NCI-H2171 treated with DMSO at 0.1 percent for 48 hours (cell line): ENCODE data around the gene HORMAD2.
"Not testable (repeated sequence)": the region's sequence is repeated elsewhere in the genome, so short reads cannot be mapped to it uniquely, and the experiment has no call there.

Experiments used
- DNase-seq: peaks from one replicate; lab custom pipeline; 2025; lab: John Stamatoyannopoulos, UW

The HORMAD2 gene

GRCh38 chr22:30192427-30192826, 112.2 kb downstream of the HORMAD2 start:
- no peak for DNase-seq

- DNase-seq = no peak
Measured at GRCh38 chr22:30193031-30193775, 112.9 kb downstream of the HORMAD2 start.

DNA sequence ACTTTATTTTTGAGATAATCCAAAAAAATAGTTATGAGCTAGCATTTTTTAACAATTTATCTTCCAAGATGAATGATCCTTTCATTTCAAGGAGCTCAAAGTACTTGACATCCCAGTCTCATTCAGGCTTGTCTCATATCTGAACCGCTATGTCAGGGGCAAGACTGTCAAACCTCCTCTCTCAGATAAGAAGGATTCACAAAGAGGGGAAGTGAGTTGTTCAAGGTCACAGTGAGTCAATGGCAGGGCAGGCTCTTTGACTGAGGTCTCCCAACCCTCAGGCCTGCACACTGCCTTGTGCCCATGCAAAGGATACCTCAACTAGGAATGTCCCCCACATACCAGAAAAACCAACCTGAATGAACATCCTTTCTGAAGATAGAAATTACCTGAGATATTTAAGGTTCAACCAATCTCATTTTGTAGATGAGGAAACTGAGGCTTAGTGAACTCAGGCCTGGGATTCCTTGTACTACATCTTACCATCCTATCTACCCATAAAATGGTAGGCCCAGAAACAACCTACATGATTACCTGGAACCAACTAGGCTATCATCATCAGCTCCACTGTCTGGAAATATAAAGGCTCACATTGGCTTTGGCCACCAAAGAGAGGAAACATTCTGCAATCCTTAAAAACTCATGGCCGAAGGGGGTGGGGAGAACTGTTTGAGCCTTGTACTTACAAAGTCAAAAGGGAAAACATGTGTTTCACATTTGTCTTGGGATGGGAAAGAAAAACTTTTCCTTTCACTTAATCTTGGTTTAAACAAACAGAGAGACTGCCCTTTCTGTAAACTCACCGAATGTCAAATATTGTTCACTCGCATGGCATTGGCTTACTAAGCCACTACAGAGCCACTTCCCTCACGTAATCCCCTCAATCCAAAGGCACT, 115.2 kb downstream of the HORMAD2 start:
- no peak for DNase-seq

GRCh38 chr22:30196141-30196879, 116.0 kb downstream of the HORMAD2 start:
- no peak for DNase-seq

GRCh38 chr22:30196880-30197336, 116.6 kb downstream of the HORMAD2 start:
- no peak for DNase-seq

- DNase-seq = no peak
Measured at GRCh38 chr22:30197389-30197788, 117.1 kb downstream of the HORMAD2 start.

DNA sequence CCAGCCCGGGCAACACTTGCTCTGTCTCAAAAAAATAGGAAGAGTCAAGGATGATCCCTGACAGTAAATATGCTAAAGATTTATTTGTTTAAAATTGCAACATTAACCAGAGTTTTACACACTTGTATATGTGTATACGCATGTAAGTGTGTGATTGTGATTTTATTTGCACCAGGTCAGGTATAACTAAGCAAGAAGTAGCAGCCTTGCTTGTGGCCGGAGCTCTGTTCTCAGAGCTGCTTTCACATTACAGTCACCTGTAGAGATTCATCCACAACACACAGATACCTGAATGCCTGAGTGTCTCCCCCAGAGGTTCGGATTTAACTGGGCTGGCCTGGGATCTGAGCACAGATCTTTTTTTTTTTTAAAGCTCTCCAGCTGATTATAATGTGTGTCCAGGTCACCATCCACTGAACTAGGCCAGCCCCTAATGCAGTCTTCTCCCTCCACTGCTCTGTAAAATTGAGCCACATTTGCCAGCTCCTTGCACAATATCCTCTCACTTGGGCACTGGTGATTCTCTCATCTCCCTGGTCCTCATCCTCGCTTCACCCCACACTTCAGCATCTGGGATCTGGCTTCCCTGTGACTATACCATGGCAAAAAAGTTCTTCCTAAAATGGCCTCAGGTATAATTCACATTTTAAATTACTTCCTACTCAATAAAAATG, 118.0 kb downstream of the HORMAD2 start:
- no peak for DNase-seq

DNA sequence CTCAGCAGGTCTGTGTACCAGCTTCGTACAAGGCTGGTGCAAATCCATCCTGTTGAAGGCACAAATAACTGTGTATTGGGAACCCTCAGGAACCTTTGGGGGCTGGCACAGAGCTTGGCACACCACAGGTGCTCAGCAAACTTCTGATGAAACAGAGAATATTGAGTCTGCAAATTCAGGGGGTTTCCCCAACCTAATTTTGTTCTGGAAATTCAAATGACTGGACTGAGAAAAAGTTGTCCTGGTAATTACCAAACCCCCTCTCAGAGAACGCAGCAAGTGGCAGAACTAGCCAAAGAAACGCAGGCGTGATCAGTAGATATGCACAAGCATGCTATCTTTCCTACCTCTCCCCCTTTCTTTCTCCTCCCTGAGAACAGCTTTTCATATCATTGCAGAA, 118.7 kb downstream of the HORMAD2 start:
- DNase-seq = no peak

GRCh38 chr22:30200905-30201304, 120.6 kb downstream of the HORMAD2 start:
- DNase-seq = not testable (repeated sequence)

GRCh38 chr22:30201945-30202344, 121.7 kb downstream of the HORMAD2 start:
- no peak for DNase-seq

DNA sequence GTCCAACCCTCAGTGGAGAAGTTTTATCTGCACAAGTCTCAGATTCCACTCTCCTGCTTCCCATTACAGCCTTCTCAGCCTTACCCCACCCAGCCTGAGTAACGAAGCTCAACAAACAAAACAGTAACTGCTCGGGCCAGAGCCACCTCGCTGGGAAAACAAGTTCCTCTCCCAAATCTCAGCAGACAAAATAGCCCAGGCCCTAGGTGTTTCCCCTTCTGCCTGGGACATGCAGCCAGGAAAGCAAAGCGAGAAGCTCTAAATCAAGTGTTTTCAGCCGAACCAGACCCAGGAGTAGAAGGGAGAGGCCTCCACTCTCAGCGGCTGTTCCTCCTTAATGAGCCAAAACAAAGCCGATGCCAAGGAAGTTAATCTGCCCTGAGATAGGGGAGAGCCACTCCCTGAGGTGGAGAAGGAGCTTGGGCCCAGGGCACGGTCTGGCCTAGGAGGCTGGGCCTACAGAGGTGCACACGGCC, 122.3 kb downstream of the HORMAD2 start:
- DNase-seq = no peak

DNA sequence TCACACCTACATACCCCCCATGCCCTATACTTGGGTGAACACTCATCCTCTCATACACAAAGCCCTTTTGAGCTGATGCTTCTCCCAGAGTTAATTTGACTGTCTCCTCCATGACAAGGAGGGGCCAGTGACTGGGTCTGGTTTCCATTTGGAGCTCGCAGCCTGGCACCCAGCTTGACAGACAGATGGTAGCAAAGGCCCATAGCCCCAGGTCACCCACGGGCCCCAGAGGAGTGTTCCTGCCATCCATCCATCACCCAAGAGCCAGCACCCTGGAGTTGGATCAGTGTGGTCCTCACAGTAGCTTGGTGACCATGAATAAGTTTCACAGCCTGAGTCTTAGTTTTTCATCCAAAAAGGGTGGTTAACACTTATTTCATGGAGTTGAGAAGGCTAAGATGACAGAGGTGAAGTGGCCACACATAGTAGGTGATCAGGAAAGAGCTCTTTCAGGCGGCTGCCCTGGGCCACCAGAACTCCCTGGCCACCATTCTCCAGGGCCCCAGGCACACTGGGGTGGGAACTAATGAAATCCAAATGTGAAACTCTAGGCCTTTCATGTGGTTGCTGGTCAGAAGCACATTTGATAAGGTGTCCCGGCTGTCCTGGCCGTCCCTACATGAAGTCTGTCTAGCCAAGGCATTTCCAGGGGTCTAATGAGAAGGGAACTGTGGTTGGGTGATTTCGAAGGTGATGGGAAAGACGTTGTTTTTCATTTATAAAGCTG, 123.9 kb downstream of the HORMAD2 start:
- no peak for DNase-seq

GRCh38 chr22:30204742-30205111, 124.5 kb downstream of the HORMAD2 start:
- peak; percentile 41 for DNase-seq

DNA sequence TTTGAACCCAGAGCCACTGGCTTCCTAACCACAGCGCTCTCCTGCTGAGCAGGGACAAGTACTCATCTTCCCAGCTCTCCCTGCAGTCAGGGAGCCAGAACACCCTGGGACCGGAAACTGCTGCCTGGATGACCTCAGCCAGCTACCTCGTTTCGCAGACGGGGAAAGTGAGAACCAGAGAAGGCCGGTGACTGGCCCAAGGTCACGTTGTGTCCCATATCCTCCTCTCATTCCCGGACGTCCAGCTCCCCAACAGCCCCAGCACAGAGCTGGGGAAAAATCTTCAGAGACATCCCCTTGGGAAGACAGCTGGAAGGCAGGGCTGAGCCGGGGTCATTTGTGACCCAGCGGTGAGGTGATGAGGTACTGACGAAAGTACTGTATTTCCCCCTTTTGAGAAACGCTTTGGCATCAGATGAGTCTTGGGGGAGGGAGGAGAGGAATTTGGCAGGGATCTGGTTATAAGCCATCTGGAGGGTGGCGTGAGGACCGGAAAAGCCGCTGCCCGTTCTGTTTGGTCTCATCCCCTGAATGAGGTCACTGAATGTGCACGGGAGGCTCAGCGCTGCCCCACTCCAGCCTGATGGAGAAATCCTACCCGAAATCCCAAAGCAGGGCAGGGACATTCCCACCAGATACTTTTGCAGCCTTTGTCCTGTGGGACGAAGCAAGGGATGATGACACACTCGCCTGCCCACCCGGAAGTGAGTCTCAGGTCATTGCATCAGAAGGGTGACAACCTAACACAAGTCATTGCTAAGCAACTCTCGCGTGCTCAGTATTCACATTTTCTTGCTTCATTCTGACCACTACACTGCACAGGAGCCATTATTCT, 125.2 kb downstream of the HORMAD2 start:
- no peak for DNase-seq

- DNase-seq = no peak
Measured at GRCh38 chr22:30206944-30207343, 126.7 kb downstream of the HORMAD2 start.

DNA sequence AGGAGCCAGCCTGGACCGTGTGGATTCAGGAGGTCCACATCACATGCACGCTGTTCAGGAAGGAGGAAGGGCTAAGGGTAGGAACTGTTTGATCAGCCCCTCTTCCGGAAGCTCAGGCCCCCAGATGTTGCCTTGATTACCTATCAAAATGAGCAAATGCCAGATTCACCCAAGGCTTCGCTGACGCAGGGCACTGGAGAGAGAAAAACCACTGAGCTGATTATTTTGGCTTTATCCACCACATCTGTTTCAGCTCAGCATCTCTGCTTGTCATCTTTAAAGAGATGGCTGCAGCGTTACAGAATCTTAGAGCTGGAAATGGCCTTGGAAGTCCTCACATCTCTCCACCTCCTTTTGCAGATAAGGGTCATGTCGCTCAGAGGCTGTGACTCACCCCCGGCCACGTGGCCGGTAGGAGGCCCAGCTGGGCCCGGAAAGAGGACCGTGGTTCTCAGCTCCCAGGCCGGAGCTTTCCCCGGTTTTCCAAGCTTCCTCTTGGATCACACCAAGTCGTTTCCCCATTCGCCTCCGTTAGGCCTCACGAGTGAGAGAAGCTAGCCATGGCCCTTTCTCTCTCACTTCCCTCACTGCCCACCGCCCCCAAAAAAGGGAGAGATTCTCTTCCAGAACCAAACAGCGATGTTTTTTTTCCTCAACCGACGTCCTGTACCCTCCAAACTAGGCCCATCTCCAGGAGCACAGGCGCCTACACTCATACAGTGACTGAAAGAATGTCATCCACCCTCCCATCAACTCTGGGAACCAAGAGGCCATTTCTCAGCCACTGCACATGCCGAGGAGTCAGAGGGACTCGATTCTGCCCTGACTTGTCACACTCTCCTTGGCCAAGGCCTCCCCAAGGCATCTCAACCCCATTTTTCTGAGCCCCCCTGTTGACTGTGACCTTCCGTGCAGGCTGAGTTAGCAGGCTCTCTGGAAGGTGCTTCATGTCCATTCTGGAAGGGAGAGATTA, 128.7 kb downstream of the HORMAD2 start:
- DNase-seq = no peak

- no peak for DNase-seq
Measured at GRCh38 chr22:30209642-30210041, 129.4 kb downstream of the HORMAD2 start.

- no peak for DNase-seq
Measured at GRCh38 chr22:30210235-30210909, 130.1 kb downstream of the HORMAD2 start.
